HG03354 (cell line): ENCODE measurements around the gene COL25A1.

Source experiments
- ATAC-seq: cut with Tn5 transposase; IDR thresholded peaks from one replicate; pipeline ENCODE4 v1.9.1; 2021; ENCODE audit warnings: mild to moderate bottlenecking; ENCODE audit not compliant: unreplicated experiment, poor library complexity, severe bottlenecking

The COL25A1 gene

DNA sequence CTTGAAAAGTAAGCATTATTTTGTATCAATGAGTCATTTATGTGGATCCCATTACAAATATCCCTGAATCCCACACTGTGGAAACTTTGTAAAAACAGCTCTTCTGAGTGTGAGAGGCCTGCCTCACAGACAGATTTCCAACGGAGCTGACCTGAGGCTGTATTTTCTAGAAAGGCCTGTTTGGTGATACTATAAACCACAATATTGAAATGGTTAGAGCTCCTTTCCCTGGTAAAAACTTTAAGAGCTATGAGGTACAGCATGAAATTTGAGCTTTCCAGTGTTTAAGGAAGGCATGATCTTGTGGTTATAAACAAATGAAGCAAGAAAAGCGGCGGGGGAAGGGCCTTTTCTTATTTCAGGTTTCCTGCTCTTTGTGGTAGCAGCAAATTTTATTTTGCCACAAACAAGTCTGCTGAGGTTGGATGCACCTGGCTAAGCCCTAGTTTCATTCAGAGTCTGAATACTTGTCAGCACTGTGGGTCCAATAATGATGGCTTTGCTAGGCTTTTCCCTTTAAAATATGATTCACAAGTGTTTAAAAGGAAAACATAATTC lies 452.8 kb downstream of the COL25A1 start:
- ATAC-seq: peak; percentile 97

DNA sequence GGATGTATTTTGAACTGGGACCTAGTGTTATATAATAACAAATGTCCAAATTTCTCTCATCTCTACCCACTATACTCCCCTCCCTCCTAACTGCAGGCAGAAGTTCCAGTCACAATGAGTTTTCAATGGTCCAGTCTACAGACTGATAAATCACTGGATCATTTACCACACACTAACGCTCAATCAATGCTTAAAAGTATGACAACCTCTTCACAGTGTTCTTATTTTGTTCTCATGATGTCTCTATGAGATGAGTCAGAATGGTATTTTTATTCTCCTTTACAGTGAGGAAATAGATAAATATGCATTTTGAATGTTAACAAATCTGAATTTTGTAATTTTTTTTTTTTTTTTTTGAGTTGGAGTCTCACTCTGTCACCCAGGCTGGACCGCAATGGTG lies 455.9 kb downstream of the COL25A1 start:
- no peak for ATAC-seq

GRCh38 chr4:108840426-108840975 lies 462.0 kb downstream of the COL25A1 start:
- no peak for ATAC-seq

DNA sequence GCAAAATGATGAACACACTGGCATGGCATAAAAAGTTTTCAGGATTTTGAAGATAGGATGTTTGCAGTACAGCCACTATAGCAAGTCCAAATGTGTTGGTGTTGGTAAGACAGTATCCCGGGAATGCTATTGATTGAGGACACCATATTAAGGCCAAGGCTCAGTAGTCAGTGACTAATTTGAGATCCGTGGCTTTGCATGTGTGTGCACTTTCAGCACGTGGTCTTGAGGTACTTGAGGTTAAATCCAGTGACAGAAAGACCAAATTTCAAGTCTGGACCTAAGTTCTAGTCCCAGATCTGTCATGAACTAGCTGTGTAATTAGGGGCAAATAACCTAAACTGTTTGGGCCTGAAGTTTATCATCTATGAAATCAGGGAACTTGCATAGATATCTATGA lies 463.1 kb downstream of the COL25A1 start:
- ATAC-seq: no peak

- no peak for ATAC-seq
Measured at GRCh38 chr4:108838451-108838850, 464.0 kb downstream of the COL25A1 start.

GRCh38 chr4:108834835-108835384 lies 467.5 kb downstream of the COL25A1 start:
- no peak for ATAC-seq

DNA sequence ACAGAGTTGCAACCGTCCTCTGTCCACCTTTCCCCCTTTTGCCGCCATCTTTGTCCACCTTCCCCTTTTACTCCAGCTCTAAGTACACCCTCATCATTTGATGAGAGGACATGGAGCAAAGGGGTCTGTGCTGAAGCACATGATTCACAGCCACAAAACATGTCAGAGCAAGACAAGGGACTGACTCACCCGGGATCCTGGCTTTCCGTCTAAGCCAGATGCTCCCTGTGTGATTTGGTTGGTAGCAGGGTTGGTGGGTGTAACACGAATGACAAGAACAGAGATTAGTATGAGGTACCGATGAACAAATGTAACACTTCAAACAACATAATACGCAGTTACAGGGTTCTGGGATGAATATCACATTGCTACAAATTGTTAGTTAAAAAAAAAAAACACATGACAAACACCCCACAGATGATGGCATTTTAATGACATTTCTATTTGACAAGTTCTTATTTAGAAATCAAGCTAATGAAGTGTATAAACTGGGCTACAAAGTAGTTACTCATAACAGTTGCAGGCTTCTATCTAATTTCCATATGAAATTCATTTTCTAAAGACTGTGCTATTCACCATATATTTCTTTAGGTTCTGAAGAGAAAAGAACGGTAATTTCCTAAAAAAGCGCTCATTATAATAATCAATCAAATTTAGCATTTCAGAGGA lies 468.2 kb downstream of the COL25A1 start:
- no peak for ATAC-seq

DNA sequence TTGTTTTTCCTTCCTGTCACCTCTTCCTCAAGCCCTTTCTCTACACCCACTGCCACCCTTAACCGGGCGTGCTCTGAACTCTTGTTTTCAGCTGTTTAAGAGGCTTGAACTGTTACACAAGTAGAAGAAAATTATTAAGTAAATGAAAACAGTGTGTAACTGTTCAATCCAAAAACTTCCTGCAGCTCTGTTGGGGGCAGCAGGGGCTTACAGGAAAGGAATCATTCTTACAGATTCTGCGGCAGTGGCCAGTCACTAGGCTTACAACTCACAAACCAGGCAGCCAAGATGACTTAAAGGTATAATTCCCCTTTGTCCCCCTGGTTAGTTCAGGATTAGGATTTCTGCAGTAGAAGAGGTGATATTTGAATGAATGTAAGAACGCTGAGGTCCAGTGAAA lies 469.4 kb downstream of the COL25A1 start:
- no peak for ATAC-seq

- no peak for ATAC-seq
Measured at GRCh38 chr4:108831886-108832285, 470.6 kb downstream of the COL25A1 start.

DNA sequence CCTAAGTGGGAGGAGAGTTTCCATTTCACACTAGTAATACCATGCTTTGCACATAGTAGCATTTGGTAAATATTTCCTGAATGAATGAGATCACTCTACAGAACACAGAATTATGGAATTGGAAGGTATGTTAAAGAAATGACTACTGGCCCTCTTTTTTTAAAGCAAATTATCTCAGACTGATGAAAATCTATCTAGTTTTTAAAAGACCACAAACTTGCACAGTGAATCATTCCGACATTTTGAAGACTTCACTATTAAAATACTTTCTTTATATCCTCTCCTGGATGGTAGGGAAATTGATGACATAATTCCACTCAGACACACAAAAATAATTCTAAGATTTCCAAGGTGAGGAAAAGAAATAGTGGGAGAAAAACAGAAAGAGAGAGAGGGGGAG lies 471.2 kb downstream of the COL25A1 start:
- no peak for ATAC-seq

- no peak for ATAC-seq
Measured at GRCh38 chr4:108830509-108831244, 471.8 kb downstream of the COL25A1 start.

DNA sequence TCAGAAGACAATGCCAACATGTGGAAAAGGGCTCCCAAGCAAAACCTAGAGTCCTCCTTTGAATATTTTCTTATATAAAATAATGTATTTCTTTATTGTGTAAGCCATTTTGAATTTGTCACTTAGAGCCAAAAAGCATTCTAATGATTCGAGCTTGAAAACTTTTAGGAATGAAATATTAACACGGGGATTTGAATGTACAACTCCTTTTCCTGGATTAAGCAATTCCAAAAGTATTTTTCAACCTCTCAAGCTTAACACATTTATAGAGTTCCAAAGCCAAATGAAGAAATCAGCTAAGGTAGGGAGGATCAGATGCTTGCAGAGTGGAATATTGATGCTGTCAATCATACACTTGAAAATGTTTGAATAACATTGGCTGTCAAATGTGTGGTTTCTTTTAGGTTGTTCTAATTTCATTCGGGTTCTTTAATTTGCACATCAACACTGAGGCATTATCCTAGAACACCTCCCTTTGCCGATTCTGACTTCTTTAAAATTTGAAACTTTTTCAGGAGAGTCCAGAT lies 472.4 kb downstream of the COL25A1 start:
- no peak for ATAC-seq

DNA sequence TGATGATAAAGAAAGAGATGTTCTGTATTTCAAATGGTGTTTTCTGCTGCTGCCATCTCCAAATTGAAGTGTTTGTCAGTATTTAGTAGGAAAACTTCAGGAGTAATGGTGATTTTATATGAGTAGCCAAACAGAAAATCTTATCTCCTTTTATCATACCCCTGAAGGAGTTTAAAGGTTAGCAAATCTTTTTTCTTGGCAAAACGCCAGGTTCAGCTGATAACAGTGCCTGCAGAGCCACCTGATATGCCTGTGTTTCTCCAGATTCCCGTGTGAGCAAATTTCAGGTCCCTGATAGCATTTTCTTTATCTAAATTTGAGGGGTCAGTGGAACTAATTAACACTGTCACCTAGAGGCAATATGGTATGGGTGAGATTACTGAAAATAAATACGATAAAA lies 473.8 kb downstream of the COL25A1 start:
- ATAC-seq: no peak

- ATAC-seq: no peak
Measured at GRCh38 chr4:108825737-108826136, 476.7 kb downstream of the COL25A1 start.

- ATAC-seq: no peak
Measured at GRCh38 chr4:108821351-108821930, 481.0 kb downstream of the COL25A1 start.

DNA sequence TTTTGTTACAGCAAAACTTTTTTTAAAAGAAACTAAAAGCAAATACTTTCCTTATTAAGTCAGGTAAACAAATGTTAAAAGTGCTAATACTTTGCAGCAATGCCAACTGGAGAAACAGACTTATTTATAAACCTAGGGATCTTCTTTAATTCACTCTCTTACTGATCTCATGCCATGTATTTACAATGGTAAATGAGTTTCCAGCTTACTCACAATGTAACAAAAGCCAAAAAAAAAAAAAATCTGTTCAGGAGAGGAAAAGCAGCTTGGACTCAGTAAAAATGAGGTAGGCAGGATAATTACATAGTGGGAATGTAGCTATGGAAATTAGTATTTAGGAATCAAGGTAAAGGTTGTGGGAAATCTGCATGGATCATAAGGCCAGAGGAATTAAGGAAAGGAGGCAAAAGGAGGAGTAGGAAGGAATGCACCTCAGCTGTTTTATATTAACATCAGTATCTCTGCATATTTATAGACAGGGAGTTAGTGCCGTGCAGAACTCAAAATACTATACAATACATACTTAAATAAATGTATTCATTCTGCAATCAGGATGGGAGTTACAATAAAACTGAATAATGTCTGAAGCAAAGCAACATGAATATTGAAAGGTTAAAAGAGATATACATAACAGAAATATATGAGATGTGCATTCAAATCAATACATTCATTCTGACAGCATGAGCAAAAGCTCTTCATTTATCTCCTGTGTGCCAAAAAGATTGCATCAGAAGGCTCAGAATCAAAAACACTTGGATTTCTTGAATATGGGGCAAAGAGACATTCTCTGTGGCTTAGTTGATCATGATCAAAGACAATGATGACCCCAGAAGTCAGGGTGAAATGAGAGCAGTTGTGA lies 481.7 kb downstream of the COL25A1 start:
- ATAC-seq: no peak

DNA sequence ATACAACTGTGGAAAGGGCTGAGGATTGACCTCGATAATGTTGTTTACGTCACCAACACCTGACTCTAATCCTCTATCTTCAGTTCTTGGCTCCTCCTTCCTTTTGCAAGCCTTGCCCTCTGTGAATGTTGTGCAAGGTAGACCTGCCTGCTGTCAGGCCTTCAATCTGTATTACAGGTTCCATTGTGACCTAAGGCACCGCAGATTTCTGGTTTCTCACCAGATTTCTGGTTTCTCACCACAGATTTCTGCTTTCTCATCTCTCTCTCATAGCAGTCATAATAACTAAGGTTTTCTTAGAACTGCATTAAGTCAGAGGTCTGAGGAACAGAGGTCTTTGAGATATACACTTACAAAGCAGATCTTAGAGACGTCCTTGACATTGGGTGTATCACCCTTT lies 488.1 kb downstream of the COL25A1 start:
- ATAC-seq: no peak

GRCh38 chr4:108813261-108813660 lies 489.2 kb downstream of the COL25A1 start:
- no peak for ATAC-seq

DNA sequence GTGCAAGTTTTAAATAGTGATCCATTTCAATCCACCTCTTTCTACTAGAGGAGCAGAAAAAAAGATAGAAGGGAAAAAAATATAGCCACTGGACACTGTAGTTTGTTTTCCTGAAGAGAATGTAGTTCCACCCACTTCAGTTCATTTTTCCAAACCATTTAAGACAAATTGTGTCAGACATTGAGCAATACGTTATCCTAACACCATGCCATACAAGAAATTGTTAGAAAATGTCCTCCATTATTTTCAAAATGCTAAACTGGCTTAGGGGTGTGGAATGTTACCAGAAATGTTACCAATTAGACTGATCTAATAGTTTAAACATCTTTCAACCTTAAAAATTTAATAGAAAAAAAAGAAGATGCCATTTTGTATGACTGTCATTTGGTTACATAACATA lies 491.0 kb downstream of the COL25A1 start:
- no peak for ATAC-seq
